GM06990 (cell line): ENCODE measurements around the gene RAB8B.
A peak's percentile ranks its signal among the peaks of the same experiment; 100 is the strongest.

Source experiments
- DNase-seq: peaks from one replicate; pipeline ENCODE4 v3.0.0-alpha.2; 2011; ENCODE audit not compliant: insufficient read length; ENCODE audit errors: extremely low read depth
- H3K27me3 ChIP-seq: replicated peaks from 2 replicates; pipeline ENCODE4 v1.6.0; 2011; ENCODE audit warnings: low read length; ENCODE audit not compliant: control insufficient read depth, insufficient read depth
- H3K36me3 ChIP-seq: 2 replicates; pipeline ENCODE4 v1.5.1; 2011; ENCODE audit warnings: low read length; ENCODE audit not compliant: control insufficient read depth, insufficient read depth
- H3K4me3 ChIP-seq: replicated peaks from 2 replicates; pipeline ENCODE4 v1.5.1; 2011; ENCODE audit warnings: low read depth, mild to moderate bottlenecking, control low read depth, low read length
- TF ChIP-seq, protein P1 (sequence below): IDR thresholded peaks from 2 replicates; pipeline ENCODE4 v1.5.1; 2011; ENCODE audit warnings: low read length, control low read depth, mild to moderate bottlenecking, inconsistent platforms; ENCODE audit not compliant: insufficient read depth, poor library complexity, severe bottlenecking

Gene RAB8B

GRCh38 chr15:63155486-63155885 lies 33.9 kb upstream of the RAB8B start:
- peaks cover 6% of the 10 kb centered on the region for H3K36me3 ChIP-seq
- H3K27me3 ChIP-seq = no peaks in the 10 kb centered on the region
- TF ChIP-seq, protein P1, sequence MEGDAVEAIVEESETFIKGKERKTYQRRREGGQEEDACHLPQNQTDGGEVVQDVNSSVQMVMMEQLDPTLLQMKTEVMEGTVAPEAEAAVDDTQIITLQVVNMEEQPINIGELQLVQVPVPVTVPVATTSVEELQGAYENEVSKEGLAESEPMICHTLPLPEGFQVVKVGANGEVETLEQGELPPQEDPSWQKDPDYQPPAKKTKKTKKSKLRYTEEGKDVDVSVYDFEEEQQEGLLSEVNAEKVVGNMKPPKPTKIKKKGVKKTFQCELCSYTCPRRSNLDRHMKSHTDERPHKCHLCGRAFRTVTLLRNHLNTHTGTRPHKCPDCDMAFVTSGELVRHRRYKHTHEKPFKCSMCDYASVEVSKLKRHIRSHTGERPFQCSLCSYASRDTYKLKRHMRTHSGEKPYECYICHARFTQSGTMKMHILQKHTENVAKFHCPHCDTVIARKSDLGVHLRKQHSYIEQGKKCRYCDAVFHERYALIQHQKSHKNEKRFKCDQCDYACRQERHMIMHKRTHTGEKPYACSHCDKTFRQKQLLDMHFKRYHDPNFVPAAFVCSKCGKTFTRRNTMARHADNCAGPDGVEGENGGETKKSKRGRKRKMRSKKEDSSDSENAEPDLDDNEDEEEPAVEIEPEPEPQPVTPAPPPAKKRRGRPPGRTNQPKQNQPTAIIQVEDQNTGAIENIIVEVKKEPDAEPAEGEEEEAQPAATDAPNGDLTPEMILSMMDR = no peak
- DNase-seq = no peak
- peak overlapping the region; percentile 75 for H3K4me3 ChIP-seq

- TF ChIP-seq, protein P1 = no peak
- H3K36me3 ChIP-seq = peaks cover 6% of the 10 kb centered on the region
- H3K4me3 ChIP-seq = peak overlapping the region; percentile 75
- DNase-seq = no peak
- H3K27me3 ChIP-seq = no peaks in the 10 kb centered on the region
Measured at GRCh38 chr15:63156086-63156710, 33.2 kb upstream of the RAB8B start.

DNA sequence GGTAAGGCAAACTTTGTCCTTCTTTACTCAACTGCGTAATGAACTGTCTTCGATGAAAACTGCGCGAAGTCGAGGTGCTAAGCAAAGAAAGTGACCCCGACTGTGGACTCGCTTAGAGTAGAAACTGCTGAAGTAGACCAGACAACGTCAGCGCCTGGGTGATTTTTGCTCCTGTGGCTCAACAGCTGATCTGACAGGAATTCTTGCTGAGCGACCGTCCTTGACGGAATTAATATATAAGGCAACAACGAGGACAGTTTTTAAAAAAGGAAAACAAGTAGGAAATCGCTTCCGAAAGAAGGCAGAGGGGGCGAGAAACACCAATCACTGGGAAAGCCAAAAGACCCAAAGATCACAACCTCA lies 32.7 kb upstream of the RAB8B start:
- TF ChIP-seq, protein P1 = no peak
- Histone ChIP-seq H3K36me3 (peaks cover 6% of the 10 kb centered on the region), H3K27me3 (no peaks in the 10 kb centered on the region), H3K4me3 (peak overlapping the region; percentile 75)
- DNase-seq = no peak

- H3K4me3 ChIP-seq = peak within 1 kb of the TSS; percentile 75
- H3K27me3 ChIP-seq = no peaks in the 10 kb centered on the region
- peak; percentile 89 for DNase-seq
- TF ChIP-seq, protein P1 = no peak
- peaks cover 2% of the 10 kb centered on the region for H3K36me3 ChIP-seq
Measured at GRCh38 chr15:63157118-63157843, 32.1 kb upstream of the RAB8B start, which contains the start of gene RPS27L. TSS of gene RPS27L (minus strand) at chr15:63157477. CDS start at chr15:63157405, 72 bp downstream.

GRCh38 chr15:63157891-63158431 lies 31.4 kb upstream of the RAB8B start:
- TF ChIP-seq, protein P1 = peak; percentile 7
- H3K36me3 ChIP-seq = no peaks in the 10 kb centered on the region; the same call in 1 of the 2 replicates
- no peak for DNase-seq
- H3K4me3 ChIP-seq = peak overlapping the region; percentile 75
- no peaks in the 10 kb centered on the region for H3K27me3 ChIP-seq
